Stimulated activated CD8-positive, alpha-beta memory T cell treated with anti-CD3 and anti-CD28 coated beads, Interleukin-2, amount 100 ng/mL, for 48 hours (primary cell): ENCODE data around the gene KIF26A.

Experiments
- DNase-seq, 2 donors: peaks; one replicate each; pipeline ENCODE4 v3.0.0-alpha.2; 2020; ENCODE audit warnings: low read depth in 2 of 2

KIF26A gene

DNA sequence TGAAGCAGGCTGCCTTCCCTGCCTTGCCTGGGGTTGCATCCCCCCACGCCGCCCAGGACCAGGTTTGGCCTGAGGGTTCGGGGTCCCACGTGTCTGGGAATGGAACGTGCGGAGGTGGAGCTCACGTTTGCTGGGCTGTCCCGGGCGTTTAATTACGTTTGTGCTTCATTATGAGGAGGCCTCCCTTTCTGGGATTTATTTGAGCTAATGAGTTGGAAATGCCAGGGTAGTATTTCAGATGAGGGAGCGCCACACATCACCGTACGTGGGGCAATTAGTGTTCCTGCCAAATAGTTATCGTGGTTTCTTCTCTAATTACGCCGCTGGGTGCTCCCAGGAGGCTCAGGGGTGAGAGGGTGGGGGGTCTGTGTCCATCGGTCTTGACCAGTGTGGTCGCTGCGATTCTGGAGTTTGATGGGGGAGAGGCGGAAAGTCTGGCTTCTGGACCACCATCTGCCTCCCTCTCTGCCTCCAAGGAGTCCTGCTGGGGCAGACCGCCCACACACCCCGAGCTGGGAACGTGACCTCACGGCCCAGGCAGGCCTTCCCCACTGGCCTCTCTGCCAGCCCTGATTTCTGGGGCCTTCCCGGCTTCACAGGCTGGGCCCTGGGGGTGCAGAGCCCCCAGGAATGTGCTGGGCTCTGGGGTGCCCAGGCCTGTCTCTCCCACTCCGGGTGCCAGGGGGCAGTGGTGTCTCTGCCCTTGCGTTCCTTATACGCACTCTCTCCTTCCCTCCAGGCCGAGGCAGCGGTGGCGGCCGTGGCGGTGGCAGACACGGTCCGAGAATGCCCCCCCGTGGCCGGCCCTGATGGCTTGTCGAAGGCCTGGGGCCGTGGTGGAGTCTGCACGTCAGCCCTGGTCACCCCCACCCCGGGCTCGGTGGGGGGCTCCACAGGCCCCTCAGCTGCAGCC is 18.9 kb downstream of the KIF26A start:
- no peak for DNase-seq

DNA sequence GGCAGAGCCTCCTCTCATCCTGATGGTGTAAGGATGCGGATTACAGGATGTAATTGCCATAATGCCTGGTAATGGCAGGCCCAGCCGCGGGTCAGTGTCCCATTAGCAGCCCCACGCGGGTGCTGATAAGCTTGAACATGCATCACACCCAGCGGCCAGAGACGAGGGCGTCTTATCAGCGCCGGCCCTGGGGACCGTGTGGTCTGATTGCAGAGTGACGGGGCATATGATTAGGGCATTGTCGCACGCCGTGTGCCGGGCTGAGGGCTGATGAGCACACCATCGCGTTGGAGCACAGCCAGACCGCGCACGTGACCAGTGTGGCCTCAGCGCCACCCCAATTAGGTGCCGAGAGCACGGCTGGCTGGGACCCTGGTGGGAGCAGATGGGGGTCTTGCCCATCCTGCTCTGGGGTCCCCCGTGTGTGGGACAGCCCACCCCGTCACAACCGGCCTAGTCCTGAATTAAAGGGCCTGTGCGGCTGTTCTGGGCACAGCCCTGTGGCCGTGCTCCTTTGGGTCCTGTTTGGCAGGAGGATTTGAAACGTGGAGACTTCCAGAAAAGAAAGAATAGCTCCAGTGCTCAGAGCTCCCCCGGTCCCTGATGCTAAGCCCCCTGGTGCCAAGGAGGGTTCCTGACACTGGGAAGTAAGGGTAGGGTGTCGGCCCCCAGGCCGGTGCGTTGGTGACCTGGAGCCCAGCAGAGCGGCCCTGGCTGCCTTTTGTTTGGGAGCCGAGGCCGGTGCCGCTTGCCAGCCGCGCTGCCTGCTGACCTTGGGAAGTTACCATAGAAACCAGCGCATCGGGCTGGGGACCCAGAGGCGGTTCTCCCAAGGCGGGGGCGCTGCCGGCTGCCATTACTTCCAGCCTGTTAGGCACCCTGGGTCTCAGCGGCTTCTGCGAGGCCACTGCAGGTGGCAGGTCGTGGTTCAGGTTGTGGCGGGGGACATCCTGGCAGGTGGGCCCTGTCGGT is 20.7 kb downstream of the KIF26A start:
- no peak for DNase-seq

DNA sequence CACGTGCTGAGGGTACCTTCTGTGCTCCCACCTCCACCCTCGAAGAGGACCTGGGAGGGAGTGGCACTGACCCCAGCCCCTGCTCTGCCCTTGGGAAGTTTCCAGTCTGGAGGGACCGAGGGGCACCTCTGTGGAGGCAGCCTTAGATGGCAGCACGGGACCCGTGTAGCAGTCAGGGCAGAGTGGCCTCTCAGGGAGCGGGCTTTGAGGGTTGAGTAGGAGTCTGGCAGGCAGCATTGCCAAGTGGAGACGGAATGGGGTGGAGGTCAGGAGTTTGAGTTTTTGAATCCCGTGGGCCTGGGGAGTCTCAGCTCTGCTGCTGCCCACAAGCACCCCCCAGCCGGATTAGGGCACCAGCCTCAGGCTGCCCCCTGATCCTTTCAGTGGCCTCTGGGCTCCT is 21.6 kb downstream of the KIF26A start:
- no peak for DNase-seq

DNA sequence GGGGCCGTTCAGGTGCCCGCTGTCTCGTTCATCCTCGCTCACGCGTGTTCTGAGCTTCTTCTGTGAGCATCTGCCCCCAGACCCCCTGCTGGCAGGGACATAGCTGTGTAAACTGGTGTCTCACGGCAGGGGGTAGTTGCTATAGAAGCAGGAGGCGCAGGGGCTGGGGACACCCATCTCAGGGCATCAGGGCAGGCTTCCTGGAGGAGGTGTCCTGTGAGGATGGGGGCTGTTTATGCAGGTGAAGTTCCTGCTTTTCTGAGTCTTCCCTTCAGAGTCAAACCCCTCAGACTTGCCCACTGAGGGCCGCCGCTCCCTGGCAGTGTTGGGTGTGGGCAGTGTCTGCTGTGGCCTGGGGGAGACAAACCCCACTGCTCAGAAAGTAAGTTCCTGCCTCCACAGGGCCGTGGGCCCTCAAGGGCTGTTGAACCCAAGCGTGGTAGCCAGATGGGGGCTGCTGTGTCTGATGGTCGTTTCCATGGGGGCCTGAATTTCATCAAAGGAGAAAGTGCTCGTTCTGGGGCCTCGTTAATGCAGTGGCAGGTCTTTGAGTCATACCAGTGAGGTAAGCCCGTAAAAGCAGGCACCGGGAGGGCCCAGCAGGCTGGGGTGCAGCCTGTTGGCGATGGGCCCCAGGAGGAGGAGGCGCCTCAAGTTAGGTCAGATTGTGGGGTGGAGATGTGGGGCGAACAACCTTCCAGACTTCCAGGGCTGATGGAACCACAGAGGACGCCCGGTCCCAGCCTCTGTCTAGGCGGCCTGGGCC is 23.4 kb downstream of the KIF26A start:
- DNase-seq = no peak

DNA sequence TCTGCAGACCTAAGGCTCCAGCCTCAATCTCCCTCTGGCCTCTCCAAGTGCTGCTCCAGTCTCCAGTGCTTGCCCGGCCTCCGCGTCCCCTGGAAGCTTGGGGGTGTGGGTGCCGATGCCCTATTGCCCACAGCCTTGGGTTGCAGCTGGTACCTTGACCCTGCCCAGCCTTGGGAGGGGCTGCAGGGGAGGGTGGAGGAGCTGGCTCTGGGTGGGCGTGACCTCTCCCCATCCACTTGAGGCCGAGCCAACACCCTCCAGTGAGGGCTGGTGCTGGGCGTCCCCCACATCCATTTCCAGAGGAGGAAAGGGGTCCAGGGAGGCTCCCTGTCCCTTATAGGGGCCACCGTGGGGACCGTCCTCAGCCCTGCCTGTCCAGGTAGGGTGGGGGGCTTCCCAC is 24.1 kb downstream of the KIF26A start:
- DNase-seq = no peak

DNA sequence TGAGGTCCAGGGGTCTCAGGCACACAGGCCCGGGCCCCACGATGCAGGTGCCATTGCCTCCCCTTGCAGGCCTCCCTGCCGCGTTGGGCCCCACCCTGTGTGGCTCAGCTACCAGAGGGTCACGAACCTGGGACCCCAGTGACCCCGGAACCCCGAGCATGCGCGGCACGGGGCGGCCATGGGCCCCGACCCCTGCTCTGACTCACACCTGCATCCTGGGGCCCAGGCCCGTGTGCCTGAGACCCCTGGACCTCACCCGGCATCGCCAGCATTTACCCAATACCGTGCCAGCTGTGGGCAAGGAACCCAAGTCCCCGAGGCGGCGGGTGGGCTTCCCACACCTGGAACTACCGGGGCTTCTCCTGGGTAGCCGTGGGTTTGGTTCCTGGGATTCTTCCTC is 25.2 kb downstream of the KIF26A start:
- no peak for DNase-seq

DNA sequence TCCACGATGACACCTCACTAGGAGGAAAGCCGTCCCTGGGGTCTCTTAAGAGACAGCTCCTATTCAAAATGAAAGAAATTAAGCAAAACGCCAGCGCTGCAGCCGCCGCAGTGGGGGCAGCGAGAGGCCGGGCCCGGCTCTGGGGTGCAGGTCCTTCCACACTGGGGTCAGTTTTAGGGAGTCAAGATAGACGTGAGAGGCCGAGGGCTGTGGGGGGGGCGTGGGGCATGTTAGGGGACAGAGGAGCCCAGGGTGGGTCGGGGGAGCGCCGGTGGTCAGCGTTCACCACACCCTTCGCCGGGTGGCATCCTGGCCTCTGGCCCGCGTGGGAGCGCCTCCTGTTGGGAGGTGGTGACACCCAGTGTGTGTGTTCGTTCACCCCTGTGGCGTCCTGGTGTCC is 25.7 kb downstream of the KIF26A start:
- DNase-seq = no peak

DNA sequence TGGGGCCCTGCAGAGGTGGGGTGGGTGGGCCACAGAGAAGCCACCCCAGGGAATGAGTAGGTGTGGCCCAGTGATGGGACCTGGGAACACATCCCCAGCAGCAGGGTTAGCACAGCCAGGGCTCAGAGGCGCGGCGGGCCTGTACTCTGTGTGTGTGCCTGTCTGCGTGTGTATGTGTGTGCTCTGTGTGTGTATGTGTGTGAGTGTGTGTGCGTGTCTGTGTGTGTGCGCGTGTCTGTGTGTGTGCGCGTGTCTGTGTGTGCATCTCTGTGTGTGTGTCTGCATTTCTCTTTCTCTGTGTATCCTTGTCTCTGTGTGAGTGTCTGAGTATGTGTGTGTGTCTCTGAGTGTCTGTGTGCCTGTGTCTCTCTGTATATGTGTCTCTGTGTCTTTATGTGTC is 26.1 kb downstream of the KIF26A start:
- DNase-seq = no peak

DNA sequence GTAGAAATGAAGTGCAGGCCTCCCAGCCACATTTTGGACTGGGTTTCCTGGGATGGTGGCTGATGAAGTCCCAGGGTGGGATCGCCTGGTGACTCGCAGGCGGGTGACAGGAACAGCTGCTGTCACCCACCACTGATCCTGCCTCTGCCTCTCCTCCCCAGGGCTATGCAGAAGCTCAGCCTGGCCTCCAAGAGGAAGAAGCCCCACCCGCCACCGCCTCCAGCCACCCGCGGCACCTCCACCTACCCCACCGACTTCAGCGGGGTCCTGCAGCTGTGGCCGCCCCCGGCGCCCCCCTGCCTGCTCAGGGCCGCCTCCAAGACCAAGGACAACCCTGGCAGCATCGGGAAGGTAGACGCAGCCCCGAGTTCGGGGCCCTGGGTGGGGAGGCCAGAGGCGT is 28.3 kb downstream of the KIF26A start:
- DNase-seq = no peak

DNA sequence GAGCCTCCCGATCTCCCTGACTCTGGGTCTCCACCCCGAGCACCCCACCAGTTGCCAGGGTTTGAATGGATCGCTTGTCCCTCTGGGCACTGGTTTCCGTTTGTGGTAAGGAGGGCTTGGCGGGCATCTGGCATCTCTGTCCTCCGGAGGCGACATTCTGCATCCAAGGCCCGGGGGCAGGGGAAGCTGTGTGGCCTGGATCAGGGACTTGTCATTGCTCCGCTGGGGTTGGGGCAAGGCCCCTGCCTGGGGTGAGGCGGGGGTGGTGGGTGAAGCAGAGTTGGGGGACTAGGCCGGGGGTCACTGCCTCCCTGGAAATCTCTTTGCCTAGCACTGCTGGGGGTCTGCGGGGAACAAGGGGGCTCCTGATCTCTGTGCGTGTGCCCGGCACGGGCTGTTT is 30.2 kb downstream of the KIF26A start:
- no peak for DNase-seq

DNA sequence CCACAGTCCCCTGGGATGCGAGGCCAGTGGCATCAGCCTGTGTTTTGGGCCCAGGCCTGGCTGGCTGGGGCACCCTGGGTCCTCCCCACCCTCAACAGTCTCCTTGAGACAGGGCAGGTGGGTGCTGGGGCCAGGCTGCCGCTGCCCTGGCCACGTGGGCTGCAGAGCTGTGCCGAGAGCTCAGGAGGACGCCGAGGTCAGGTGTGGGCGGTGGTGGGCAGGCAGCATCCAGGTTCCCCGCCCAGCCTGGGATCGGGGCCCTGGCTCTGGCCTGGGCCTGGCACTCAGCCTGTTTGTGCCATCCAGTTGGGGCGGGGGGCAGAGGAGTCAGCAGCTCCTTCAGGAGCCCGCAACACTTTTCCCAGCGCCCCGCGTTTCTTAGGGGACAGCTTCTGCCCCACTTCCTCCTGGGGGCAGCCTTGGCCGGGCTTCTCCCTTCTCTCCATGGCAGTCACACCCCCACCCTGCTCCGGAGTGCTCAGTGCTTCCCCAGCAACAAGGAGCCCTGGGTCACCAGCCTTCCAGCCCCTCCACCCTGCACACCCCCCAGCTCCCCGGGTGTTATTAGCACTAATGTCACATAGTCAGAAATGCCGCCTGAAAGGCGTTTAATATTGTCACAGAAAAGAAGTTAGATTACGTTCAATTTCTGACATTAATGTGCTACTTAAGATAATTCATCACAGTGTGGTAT is 30.8 kb downstream of the KIF26A start:
- no peak for DNase-seq

DNA sequence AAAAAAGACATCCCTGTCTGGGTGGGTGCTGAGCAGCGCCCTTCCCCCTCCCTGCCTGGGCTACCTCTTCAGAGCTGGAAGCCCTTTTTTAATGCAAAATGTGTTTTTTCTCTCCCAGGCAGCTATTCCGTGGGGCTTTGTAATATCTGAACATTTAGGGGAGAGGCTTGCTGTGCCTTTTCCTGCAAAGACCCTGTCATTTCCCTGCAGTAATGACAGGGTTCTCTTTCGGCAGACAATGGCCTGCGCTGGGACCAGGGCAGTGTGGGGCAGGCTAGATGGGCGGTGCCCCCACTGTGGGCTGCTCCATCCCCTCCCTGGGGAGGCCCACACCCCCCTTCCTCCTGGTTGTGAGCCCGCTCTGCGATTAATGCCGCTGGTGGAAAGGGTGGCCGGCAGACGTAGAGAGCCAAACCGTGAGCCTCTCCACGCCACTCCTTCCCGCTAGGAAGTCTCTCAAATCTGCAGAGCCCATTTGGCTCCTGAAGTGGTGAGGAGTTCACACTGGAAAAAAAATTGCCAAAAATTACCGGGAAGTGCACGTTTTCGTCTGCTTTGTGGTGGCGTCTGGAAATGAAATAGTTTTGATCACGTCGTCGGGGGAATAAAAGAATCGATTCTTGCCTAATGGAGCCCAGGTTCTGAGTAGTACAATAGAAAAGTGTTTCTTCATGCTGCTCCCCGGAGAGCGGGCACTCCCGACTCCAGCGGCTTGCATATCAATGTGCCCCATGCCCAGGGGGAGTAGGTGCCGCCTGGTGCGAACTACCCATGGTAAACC is 31.5 kb downstream of the KIF26A start:
- DNase-seq = no peak

DNA sequence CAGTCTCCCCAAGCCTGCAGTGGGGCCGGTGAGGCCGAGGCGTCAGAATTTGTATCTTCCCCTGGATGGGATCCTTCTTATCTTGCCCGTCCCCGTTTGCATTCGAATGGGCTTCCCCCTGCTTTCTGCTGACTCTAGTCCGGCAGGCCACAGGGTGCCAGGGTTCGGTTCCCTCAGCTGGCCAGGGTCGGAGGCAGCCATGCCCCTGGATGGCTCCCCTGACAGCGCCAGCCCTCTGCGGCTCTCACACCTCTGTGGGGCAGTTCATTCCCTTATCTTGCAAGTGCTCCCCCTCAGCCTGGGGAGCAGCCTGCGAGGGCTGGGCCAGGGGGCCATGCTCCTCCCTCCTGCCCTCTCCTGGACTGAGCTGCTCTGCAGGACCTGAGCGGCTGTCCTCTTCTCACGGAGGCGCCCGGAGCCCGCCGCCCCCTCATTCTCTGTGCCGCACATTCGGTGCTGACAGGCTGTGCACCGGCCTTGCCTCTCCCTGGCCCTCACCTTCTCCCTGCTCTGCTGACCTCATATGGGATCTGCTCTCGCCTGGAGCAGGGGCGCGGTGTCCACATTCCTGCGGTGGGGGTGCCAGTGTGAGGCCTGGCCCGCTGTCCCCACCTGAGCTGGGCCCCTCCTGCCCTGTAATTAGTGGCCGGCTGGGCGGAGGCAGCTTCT is 32.8 kb downstream of the KIF26A start:
- DNase-seq = no peak

DNA sequence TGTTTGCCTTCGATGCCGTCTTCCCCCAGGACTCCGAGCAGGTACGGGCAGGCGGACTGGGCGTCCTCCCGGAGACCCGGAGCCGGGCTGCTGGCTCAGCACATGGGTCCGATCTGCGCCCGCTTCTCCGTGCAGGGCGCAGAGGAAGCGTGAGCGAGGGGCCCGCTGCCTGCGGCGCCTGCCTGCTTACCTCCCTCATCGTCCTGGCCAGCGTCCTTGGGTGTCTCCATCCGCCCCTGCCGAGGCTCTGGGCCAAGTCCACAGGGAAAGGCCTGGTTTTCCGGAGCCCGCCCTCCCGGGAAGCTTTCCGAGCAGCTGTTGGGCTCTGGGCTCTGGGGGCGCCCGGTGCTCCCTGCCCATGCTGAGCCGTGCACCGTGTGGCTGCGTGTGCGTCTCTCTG is 33.5 kb downstream of the KIF26A start:
- DNase-seq = no peak

DNA sequence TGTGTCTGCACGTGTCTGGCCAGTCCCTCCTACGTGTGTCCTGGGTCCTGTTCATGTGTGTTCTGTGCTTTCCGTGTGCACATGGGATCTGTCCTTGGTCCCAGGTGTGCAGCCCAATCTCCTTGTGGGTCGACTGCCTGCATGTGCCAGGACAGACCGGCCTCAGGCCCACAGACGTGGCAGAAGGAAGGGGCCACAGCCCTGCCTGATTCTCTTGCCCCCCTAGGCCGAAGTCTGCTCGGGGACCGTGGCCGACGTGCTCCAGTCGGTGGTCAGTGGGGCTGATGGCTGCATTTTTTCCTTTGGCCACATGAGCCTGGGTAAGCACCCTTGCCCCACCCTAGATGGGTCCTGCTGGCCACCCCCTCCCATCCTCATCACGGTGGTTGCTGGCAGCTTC is 34.0 kb downstream of the KIF26A start:
- DNase-seq = no peak

DNA sequence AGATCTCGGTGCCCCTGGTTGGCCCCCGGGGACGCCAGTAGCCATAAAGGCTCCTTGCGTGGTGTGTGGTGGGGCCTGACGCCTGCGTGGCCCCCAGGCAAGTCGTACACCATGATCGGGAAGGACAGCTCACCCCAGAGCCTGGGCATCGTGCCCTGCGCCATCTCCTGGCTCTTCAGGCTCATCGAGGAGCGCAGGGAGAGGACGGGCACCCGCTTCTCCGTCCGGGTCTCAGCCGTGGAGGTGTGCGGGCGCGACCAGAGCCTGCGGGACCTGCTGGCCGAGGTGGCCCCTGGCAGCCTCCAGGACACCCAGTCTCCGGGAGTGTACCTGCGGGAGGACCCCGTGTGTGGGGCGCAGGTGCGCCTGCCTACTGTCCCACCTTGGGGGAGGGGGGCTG is 34.5 kb downstream of the KIF26A start:
- DNase-seq = no peak

DNA sequence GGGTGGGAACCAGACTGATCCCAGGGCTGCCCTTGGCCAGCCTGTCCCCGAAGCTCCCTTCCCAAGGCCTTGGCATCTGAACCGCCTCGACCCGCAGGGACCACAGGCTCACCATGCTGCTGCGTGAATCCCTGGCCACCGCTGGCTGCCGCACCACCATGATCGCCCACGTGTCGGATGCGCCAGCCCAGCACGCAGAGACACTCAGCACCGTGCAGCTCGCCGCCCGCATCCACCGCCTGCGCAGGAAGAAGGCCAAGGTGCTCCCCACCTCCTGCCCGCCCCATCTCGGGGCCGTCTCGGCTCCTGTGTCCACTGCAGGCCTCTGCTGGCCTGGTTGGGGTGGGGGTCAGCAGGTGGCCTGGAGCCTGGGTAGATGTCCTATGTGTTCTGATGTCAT is 35.7 kb downstream of the KIF26A start:
- DNase-seq = no peak

DNA sequence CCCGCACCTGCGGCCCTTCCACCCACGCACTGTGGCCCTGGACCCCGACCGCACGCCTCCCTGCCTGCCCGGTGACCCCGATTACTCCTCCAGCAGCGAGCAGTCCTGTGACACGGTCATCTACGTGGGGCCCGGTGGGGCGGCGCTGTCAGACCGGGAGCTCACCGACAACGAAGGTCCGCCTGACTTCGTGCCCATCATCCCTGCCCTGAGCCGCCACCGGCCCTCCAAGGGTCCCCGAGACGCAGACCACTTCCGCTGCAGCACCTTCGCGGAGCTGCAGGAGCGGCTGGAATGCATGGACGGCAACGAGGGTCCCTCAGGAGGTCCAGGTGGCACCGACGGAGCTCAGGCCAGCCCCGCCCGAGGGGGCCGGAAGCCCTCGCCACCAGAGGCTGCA is 36.7 kb downstream of the KIF26A start:
- DNase-seq = no peak

DNA sequence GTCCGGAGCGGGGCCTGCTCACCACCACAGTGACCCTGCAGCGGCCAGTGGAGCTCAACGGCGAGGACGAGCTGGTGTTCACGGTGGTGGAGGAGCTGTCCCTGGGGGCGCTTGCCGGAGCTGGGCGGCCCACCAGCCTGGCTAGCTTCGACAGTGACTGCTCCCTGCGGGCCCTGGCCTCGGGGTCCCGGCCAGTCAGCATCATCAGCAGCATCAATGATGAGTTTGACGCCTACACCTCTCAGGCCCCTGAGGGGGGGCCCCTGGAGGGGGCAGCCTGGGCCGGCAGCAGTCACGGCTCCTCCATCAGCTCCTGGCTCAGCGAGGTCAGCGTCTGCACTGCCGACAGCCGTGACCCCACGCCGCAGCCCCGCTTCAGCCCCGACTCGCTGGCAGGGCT is 37.4 kb downstream of the KIF26A start:
- no peak for DNase-seq

DNA sequence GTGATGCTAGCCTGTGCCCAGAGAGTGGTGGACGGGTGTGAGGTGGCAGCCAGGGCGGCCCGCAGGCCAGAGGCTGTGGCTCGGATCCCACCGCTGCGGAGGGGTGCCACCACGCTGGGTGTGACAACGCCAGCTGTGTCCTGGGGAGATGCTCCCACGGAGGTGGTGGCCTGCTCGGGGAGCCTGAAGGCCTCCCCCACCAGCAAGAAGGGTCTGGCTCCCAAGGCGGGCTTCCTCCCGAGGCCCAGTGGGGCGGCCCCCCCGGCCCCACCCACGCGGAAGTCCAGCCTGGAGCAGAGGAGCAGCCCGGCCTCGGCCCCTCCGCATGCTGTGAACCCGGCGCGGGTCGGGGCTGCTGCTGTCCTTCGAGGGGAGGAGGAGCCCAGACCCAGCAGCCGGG is 38.2 kb downstream of the KIF26A start:
- DNase-seq = no peak
